GM18517 (cell line): Measurements from ENCODE around the gene DEGS1.
"Not testable (repeated sequence)": the region's sequence is repeated elsewhere in the genome, so short reads cannot be mapped to it uniquely, and the experiment has no call there.

Experiments used
- ATAC-seq: cut with Tn5 transposase; IDR thresholded peaks from one replicate; pipeline ENCODE4 v1.9.1; 2021; ENCODE audit warnings: mild to moderate bottlenecking, moderate library complexity; ENCODE audit not compliant: unreplicated experiment

Gene DEGS1

DNA sequence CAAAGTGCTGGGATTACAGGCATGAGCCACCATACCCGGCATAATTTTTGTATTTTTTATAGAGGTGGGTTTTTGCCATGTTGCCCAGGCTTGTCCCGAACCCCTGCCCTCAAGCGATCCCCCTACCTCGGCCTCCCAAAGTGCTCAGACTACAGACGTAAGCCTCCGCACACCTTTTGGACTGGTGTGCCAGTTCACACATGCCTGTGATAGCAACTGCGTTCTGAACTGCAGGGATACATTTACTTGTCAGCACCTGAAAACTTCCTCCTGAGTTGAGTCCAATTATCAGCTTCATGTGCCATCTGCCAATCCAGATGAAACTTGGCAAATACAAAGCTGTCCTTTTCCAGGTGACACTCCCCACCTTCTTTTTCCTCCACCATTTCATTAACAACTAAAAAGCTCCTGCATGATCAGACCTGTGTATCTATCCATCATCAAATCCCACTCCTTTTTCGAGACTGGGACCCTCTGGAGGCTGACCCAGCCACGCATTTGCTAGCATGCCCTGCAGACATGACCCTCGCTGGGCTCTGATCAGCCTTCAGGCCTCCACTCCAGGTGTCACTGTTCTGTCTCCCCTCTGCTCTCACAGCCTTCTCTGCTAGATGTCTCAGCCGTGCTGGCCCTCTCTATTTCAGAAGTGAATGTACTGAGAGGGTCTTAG is 2.1 kb upstream of the DEGS1 start:
- ATAC-seq, result no peak

DNA sequence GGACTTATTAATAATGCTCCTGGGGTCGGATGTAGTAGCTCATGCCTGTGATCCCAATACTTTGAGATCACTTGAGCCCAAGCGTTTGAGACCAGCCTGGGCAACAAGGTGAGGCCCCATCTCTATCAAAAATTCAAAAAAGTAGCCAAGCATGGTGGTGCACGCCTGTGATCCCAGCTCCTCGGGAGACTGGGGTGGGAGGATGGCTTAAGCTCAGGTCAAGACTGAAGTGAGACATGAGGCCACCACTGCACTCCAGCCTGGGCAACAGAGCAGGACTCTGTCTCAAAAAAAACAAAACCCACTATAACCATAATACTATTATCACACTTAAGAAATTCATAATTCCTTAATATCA is 1.6 kb upstream of the DEGS1 start:
- no peak for ATAC-seq

DNA sequence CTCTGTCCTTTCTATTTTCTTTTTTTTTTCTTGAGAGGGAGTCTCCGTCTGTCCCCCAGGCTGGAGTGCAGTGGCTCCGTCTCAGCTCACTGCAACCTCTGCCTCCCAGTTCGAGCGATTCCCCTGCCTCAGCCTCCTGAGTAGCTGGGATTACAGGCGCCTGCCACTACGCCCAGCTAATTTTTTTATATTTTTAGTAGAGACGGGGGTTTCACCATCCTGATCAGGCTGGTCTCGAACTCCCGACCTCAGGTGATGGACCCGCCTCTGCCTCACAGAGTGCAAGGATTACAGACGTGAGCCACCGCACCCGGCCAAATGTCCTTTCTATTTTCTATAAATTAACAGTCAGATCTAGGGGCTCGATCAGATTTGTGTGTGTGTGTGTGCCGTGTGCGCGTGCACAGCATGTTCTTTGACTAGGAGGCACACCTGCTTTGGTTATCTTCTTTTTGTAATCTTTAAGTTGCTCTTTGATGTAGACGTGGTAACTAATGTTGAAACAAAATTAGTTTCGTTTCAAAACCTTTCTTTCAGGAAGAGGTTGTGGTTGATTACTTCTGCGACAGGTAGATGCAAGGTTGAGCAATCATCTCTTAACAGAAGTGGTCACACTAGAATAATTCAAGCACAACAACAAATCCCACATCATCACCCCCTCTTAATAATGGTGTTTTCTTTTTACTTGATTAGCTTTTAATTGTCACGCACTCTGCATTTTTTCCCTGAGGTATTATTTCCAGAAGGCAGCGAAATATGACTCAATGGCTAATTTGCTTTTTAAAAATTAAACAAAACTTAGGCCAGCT is 779 bp upstream of the DEGS1 start:
- ATAC-seq, result peak; percentile 46

DNA sequence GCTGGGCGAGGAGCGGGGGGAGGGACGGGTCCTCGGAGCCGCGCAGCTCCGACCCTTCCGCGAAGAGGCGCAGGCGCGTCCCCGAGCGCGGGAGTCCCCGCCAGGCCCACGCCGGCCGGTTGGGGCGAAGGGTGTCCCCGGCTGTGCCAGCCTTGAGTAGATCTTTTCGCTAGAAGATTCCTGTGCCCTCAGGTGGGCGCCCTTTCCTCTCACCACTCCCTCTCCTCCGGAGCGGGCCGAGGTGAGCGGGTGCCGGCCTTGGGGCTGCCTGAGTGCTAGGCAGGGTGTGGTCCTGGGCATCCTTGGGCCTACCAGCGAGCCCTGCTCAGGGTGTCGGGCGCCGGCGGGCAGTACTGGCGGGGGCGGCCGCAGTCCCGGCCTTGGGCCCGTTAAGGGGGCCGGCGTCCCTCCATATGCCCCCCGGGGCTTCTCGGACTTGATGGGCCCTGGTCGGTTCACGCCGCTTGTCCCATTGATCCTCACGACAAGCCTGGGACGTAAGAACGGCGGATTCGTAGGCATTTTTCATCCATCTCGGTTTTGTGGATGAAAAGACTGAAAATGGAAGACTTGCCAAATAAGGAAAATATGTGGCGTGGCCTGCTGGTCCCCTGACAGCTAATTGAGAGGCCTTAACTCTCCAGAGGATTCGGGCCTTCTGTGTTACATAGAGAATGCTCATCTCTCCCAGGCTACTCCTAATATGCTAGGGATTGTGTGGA is 712 bp downstream of the DEGS1 start:
- peak; percentile 58 for ATAC-seq

DNA sequence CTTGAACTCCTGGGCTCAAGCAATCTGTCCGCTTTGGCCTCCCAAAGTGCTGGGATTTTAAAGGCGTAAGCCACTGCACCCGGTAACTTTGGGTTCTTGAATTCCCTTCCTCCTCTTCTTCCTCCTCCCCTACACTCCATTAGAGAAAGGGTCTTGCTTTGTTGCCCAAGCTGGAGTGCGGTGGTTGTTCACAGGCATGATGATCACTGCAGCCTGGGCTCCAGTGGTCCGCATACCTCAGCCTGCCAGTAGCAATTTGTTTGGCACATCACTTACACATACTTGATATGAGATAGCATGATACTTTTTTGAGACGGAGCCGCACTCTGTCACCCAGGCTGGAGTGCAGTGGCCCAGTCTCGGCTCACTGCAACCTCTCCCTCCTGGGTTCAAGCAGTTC is 2.2 kb downstream of the DEGS1 start:
- no peak for ATAC-seq

DNA sequence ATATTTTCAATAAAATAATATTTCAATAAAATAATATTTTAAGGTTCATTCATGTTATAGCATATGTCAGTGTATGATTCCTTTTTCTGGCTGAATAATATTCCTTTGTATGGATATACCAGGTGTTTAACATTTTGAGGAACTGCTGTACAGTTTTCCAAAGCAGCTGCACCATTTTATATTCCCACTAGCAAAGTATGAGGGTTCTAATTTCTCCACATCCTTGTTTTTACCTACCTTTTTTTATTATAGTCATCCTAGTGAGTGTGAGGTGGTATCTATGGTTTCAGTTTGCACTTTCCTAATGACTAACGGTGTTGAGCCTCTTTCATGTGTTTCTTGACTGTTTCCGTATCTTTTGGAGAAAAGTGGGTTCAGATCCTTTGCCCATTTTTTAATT is 5.2 kb downstream of the DEGS1 start:
- no peak for ATAC-seq

DNA sequence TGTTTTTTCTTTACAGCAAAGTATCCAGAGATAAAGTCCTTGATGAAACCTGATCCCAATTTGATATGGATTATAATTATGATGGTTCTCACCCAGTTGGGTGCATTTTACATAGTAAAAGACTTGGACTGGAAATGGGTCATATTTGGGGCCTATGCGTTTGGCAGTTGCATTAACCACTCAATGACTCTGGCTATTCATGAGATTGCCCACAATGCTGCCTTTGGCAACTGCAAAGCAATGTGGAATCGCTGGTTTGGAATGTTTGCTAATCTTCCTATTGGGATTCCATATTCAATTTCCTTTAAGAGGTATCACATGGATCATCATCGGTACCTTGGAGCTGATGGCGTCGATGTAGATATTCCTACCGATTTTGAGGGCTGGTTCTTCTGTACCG is 6.5 kb downstream of the DEGS1 start:
- ATAC-seq, result no peak

DNA sequence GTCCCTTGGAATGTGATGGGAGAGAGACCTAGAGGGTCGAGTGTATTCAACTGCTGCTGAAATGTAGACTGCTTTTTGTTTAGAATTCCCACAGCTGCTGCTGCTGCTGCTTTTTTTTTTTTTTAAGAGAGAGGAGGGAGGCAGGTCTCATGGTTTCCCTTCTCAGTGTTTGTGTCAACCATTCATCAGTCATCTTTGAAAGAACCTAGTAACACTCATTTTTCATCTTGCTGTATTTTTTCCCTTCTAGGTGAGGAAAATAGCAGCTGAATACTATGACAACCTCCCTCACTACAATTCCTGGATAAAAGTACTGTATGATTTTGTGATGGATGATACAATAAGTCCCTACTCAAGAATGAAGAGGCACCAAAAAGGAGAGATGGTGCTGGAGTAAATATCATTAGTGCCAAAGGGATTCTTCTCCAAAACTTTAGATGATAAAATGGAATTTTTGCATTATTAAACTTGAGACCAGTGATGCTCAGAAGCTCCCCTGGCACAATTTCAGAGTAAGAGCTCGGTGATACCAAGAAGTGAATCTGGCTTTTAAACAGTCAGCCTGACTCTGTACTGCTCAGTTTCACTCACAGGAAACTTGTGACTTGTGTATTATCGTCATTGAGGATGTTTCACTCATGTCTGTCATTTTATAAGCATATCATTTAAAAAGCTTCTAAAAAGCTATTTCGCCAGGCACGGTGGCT is 9.2 kb downstream of the DEGS1 start:
- no peak for ATAC-seq

DNA sequence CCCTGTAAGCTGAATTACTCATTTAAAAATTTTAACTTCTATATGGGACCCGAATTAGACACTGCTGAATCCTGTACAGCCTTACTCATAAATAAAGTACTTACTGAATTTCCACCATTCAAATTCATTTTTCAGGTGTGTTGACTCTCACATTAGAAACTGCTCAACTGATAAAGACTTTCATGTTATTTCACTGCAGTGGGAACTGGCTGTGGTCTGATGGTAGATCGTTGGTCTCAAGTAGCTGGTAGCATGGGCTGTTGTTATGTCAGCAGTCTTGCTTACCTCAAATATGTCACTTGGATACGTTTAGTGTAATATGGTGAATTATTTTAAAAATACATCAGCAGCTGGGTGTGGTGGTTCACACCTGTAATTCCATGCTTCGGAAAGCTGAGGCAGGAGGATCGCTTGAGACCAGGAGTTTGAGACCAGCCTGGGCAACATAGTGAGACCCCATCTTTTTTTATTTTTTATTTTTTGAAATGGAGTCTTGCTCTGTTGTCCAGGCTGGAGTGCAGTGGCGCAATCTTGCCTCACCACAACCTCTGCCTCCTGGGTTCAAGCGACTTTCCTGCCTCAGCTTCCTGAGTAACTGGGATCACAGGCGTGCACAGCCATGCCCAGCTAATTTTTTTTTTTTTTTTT is 10.4 kb downstream of the DEGS1 start:
- no peak for ATAC-seq

DNA sequence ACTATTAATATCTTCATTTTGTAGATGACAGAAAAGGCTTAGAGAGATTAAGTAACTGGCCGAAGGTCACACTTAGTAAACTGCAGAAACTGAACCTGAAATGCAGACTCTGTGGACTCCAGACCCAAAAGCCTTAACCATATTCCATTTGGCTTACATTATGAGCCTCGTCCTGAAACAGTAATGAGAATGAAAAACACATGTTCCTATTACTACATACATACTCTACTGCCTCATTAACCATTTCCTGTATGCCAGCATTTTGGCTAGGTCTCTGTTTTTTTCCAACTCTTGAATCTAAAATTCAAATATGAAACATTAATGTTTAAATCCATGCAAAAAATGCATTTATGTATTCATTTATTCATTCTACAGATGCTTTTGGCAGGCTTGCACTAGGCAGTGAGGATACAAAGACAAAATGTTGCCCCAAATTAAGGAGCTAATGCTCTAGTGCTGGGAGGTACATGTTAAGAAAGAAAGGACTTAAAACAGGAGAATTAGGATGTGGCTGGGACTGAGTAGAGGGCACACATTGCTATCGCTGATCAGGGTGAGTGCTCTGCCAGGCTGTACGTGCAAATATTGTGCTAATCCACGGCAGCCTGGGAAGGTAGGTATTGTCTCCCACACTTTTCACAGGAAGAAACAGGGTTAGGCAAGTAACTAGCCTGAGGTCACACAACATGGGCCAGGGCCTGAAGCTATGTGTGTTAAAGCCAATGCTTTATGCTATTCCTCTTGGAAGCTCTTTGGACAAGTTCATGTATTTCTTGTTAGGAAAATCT is 14.0 kb downstream of the DEGS1 start:
- no peak for ATAC-seq

DNA sequence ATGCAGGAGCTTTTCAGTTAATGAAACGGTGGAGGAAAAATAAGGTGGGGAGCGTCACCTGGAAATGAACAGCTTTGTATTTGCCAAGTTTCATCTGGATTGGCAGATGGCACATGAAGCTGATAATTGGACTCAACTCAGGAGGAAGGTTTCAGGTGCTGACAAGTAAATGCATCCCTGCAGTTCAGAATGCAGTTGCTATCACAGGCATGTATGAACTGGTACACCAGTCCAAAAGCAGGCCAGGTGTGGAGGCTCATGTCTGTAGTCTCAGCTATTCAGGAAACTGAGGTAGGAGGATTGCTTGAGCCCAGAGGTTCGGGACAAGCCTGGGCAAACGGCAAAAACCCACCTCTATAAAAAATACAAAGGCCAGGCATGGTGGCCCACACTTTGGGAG is 15.5 kb downstream of the DEGS1 start:
- no peak for ATAC-seq

DNA sequence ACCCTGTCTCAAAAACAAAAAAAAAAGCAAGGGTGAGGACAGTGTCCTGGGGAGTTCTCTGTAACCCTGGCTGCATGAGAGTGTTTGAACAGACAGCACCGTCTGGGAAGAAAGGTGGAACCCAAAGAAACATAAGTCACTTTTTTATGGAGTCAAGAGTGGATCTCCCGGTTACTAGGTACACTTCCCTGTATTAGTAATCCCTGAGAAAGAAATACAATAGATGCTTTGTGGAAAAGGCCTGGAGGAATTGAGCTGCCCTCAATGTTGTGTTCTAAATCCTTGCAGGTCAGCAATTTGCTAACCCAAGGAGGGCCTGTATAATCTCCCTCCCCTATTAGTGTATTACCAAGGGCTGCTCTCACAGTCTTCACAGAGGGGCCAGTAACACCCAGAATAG is 16.6 kb downstream of the DEGS1 start:
- no peak for ATAC-seq

DNA sequence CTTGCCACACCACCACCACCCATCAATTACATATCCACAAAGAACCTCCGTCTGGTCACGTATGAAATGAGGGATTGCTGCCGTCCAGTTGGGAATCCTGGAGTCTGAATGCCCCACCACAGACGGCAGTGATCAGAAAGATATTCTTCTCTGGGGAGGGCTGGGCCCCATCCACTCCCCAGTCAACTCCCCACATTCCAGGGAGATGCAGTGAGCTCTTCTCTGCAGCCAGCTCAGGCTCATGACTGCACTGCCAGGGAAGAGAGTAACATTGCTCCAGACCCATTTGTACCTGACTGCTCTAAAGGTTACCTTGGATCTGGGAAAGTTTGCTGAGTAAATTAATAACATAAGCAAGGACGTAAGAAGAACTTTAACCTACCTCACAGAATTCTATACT is 18.3 kb downstream of the DEGS1 start:
- ATAC-seq, result no peak

DNA sequence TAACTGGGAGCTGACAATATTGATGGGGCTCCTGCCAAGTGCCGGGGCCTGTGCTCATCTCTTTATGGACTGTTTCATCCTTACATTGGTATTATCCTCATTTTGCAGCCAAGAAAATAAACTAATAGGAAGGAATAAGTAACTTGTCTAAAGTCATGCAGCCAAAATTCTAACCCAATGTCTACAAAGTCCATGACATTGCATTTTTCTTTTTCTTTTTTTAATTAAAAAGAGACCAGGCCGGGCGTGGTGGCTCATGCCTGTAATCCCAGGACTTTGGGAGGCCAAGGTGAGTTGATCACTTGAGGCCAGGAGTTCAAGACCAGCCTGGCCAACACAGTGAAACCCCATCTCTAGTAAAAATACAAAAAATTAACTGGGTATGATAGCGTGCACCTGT is 18.8 kb downstream of the DEGS1 start:
- no peak for ATAC-seq

DNA sequence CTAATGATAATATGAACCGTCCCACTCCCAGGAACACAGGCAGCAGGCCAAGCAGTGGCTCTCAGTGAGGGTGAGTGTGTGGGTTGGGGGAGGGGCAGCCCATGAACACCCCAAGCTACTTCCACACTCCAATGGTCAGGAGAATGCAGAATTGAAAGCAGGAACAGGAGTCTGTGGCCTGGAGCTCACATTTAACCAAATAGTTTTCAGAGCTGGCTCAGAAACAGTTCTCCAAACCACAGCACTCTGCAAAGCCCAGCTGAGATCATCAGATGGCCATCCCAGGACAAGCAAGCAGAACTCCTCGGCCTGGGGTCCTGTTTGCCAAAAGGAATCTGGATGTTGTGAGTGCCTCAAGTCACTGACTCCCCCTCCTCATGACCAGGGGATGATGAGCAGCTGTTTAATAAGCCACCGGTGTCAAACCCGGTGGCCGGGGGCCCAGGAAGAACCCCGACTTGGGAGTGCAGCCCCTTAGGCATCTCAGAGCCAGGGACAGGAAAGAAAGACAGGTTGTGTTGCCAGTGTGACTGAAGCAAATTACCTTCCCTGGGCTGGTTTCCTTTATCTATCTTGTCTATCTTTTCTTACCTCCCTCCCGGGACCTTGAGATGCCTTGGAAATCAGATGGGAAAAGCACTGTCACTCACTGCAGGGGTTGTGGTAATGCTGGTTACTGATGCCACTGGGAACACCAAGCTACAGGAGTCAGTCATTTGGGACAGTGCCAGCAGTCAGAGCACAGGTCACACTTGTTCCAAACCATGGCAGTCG is 20.4 kb downstream of the DEGS1 start:
- no peak for ATAC-seq

DNA sequence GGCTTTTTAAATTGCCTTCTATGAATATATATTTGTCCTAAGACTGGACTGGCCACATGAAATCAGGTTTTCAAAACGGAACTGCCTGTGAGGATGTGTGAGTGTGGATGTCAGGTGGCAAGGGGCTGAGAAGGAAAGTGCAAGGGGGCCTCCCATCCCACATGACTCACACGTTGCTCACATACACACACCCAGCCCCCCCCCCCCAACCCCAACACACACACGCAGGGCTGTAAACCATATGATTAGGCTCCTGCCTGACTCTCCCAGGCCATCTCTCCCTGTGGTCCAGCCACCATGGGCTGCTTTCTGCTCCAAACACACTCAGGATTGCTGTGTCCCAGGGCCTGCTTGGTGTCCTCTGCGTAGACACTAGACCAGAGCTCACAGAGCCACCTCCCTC is 22.4 kb downstream of the DEGS1 start:
- no peak for ATAC-seq

DNA sequence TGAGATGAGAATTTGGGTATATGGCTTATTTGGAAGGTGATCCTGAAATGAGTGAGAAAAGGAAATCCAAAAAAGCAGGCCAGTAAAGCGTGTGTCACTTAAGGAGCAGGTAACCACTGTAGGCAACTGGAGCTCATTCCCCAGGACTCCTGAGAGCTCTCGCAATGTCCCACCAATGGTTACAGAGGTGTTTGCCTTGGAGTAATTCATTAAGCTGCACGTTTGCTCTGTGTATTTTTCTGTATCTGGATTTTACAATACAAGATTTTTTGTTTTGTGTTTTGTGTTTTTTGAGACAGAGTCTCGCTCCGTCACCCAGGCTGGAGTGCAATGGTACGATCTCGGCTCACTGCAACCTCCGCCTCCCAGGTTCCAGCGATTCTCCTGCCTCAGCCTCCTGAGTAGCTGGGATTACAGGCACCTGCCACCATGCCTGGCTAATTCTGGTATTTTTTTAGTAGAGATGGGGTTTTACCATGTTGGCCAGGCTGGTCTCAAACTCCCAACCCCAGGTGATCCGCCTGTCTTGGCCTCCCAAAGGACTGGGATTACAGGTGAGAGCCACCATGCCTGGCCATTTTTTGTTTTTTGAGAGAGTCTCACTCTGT is 23.0 kb downstream of the DEGS1 start:
- ATAC-seq, result not testable (repeated sequence)

DNA sequence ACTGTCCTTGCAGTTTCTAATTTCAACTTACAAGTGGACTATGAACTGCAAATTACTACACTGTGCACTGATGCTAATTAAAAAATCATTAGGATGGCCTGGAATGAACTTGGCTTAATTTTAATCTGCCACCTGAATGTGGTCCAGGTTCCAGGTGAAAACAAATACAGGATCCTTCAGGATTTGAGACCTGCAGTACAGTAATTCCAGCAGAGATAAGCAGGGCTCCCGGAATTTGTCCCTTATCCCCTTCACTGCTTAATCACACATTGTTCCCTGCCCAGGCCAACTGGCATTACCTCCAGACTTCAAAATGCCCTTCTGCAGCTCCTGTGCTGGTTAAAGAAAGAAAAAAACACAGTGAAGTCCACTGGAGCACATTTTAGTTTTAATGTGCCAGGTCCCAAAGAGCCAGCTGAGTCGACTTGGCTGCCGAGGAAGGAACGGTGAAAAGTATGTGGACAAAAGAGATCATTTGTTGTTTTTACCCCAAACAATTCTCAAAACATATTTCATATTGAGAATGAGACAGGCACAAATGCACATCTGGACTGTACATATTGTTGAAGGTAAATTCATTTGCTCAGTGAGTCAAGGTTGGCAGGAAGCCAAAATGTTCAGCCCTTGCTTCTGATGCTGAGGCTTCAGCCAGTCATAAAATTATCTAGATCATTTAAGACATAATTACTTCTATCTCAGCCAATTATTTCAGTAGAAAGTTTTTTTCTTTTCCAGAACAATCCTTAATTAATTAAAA is 28.3 kb downstream of the DEGS1 start:
- no peak for ATAC-seq
